Fibroblast of mammary gland (primary cell): ENCODE data around the gene CDHR2.

ENCODE experiments used
- DNase-seq: peaks from one replicate; pipeline ENCODE4 v3.0.0-alpha.2; 2010; ENCODE audit warnings: low read depth
- H3K4me3 ChIP-seq: 2 replicates; pipeline ENCODE4 v1.5.1; 2011; ENCODE audit warnings: low read depth, mild to moderate bottlenecking, low read length, moderate library complexity; ENCODE audit not compliant: control insufficient read depth
- CTCF ChIP-seq: conservative IDR thresholded peaks from 2 replicates; pipeline ENCODE4 v1.5.1; 2011; ENCODE audit warnings: low read depth, low read length, inconsistent platforms; ENCODE audit not compliant: control insufficient read depth, insufficient read depth

Gene CDHR2

DNA sequence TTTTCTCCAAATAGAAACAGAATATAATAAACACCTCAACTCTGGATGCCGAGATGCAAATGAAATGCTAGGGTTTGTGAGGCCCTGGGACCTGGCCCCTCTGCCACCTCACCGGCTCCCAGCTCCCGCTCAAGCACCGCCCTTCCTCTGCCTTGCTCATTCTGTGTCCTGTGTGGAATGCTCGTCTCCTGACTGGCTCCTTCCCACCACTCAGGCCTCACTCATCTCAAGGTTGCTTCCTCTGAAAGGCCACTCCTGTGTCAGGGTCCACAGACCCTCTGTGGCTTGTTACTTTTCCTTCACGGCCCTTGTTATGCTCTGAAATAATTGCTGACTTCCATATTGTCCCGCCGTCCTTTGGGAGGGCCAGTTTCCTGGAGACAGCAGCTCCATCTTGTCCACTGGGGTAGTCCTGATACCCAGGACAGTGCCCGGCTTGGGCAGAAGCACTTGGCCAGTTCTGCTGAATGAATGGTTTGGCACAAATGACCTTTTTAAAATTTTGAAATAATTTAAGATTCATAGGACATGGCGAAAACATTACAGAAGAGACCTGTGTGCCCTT is 27.4 kb upstream of the CDHR2 start:
- no peak for TF ChIP-seq CTCF
- H3K4me3 ChIP-seq = no peak overlapping the region
- DNase-seq = no peak

DNA sequence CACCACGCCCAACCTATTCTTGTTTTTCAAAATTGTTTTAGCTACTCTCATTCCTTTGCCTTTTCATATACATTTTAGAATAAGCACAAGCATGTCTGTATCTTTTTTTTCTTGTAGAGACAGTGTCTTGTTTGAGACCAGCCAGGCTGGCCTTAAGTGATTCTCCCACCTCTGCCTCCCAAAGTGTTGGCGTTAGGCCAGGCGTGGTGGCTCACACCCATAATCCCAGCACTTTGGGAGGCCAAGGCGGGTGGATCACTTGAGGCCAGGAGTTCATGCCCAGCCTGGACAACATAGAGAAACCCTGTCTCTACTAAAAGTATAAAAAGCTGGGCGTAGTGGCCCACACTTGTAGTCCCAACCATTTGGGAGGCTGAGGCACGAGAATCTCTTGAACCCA is 25.0 kb upstream of the CDHR2 start:
- no peak overlapping the region for H3K4me3 ChIP-seq
- DNase-seq = no peak
- TF ChIP-seq CTCF = no peak

DNA sequence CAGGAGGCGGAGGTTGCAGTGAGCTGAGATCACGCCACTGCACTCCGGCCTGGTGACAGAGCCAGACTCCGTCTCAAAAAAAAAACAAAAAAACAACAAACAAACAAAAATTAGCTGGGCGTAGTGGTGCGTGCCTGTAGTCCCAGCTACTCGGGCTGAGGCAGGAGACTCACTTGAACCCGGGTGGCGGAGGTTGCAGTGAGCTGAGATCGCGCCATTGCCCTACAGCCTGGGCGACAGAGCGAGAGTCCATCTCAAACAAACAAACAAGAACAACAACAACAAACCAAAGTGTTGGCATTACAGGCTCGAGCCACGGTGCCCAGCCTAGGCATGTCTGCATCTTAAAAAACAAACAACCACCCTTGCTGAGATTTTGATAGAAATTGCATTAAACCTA is 24.2 kb upstream of the CDHR2 start:
- H3K4me3 ChIP-seq = no peak overlapping the region
- no peak for DNase-seq
- no peak for TF ChIP-seq CTCF

DNA sequence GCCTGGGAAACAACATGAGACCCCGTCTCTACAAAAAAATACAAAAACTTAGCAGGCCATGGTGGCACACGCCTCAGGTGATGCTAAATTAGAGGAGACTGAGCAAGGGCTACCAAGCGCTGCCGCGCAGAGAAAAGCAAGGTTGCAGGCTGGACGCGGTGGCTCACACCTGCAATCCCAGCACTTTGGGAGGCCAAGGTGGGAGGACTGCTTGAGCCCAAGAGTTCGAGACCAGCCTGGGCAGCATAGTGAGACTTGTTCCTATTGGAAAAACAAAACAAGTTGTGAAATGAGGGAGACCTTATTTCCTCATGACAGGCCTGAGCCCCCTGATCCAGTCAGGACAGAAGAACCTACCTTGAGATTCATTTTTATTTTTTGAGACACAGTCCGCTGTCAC is 23.5 kb upstream of the CDHR2 start:
- H3K4me3 ChIP-seq = no peak overlapping the region
- DNase-seq = no peak
- TF ChIP-seq CTCF = no peak

- DNase-seq = no peak
- no peak overlapping the region for H3K4me3 ChIP-seq
- TF ChIP-seq CTCF = no peak
Observed at GRCh38 chr5:176526462-176526861, 22.7 kb upstream of the CDHR2 start.

GRCh38 chr5:176527246-176528222 is 21.6 kb upstream of the CDHR2 start:
- no peak for DNase-seq
- no peak overlapping the region for H3K4me3 ChIP-seq
- no peak for TF ChIP-seq CTCF
